Esophagus squamous epithelium (tissue), 4 donors: ENCODE results near the gene TFAP2E.

Experiments
- POLR2A ChIP-seq, 4 donors: fragments of 450-650 bp; IDR thresholded peaks; one replicate each; pipeline ENCODE4 v1.6.1; 2017; ENCODE audit warnings: antibody characterized with exemption in 4 of 4, mild to moderate bottlenecking in 4 of 4, moderate library complexity in 3 of 4
- TF ChIP-seq, protein P1 (sequence below), 6 experiments: fragments of 450-650 bp in 4 of 6; fragments of 200-600 bp in 2 of 6; sonication (generic) in 2 of 6; IDR thresholded peaks; one replicate each; pipeline ENCODE4 v1.5.1; 2016 to 2019; ENCODE audit warnings: antibody characterized with exemption in 6 of 6, mild to moderate bottlenecking in 4 of 6, moderate library complexity in 4 of 6

DNA sequence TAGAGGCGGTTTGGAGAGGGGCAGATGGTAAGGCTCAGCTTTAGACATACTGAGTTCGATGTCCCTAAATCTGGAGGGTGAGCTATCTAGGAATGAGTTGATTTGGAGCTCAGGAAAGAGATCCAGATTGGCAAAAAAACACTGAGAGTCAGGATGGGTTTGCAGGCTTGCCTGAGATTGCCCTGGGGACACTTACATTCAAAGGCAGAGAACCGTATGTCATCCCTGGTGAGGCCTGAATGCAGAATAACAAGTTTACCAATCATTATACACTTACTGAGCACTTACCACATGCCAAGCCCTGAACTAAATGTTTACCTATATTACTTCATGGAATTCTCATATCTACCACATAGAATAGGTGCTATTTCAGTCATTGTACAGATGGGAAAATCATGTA lies 27.5 kb downstream of the TFAP2E start:
- TF ChIP-seq, protein P1, sequence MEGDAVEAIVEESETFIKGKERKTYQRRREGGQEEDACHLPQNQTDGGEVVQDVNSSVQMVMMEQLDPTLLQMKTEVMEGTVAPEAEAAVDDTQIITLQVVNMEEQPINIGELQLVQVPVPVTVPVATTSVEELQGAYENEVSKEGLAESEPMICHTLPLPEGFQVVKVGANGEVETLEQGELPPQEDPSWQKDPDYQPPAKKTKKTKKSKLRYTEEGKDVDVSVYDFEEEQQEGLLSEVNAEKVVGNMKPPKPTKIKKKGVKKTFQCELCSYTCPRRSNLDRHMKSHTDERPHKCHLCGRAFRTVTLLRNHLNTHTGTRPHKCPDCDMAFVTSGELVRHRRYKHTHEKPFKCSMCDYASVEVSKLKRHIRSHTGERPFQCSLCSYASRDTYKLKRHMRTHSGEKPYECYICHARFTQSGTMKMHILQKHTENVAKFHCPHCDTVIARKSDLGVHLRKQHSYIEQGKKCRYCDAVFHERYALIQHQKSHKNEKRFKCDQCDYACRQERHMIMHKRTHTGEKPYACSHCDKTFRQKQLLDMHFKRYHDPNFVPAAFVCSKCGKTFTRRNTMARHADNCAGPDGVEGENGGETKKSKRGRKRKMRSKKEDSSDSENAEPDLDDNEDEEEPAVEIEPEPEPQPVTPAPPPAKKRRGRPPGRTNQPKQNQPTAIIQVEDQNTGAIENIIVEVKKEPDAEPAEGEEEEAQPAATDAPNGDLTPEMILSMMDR (IDR thresholded peaks at IDR 0.05): no peak
- no peak for TF ChIP-seq POLR2A (IDR thresholded peaks at IDR 0.05)
